ENCODE data around the gene RABGAP1L.
"Not testable (repeated sequence)": the region's sequence is repeated elsewhere in the genome, so short reads cannot be mapped to it uniquely, and the experiment has no call there.

Gene RABGAP1L

DNA sequence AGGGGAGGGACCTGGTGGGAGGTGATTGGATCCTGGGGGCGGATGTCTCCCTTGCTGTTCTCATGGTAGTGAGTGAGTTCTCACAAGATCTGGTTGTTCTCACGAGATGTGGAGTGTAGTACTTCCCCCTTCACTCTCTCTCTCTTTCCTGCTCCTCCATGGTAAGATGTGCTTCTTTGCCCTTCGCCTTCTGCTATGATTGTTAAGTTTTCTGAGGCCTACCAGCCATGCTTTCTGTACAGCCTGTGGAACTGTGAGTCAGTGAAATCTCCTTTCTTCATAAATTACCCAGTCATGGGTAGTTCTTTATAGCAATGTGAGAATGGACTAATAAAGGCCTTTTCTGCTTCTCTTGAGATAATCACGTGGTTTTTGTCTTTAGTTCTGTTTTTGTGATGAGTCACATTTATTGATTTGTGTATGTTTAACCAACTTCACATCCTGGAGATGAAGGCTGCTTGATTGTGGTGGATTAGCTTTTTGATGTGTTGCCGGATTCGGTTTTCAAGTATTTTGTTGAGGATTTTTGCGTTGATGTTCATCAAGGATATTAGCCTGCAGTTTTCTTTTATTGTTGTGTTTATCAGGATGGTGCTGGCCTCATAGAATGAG lies 45.5 kb downstream of the RABGAP1L start:
- DNase-seq: peak; percentile 9

DNA sequence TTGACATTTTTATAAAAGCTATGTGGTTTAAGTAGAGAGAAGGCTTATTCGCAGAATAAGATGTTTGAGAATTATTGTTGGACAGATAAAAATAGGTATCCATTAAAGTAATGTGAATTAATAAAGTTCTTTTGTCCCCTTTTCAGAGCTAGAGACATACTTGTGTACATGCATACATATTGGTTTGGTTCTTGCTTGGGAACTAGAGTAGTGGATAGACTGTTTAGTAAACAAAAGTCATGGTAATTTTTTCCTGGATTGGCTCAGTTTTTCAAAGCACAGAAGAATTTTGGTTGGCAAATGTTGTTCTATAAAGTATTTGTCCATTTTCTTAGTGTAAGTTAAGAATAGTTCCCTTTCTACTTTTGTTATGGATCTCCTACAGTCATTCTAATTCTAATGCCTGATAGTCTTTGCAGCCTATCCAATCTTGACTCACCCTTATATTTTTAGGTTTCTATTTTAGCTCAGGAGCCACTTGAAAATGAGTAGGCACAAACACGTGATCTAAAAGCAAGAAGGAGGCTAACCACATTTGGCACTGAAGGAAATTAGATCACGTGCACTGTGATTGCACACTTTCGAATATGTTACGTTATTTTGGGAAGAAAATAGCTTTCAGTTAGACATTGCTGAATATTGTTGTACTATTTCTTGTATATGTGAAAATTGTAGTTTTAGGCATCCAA lies 47.0 kb downstream of the RABGAP1L start:
- peak; percentile 85 for DNase-seq

DNA sequence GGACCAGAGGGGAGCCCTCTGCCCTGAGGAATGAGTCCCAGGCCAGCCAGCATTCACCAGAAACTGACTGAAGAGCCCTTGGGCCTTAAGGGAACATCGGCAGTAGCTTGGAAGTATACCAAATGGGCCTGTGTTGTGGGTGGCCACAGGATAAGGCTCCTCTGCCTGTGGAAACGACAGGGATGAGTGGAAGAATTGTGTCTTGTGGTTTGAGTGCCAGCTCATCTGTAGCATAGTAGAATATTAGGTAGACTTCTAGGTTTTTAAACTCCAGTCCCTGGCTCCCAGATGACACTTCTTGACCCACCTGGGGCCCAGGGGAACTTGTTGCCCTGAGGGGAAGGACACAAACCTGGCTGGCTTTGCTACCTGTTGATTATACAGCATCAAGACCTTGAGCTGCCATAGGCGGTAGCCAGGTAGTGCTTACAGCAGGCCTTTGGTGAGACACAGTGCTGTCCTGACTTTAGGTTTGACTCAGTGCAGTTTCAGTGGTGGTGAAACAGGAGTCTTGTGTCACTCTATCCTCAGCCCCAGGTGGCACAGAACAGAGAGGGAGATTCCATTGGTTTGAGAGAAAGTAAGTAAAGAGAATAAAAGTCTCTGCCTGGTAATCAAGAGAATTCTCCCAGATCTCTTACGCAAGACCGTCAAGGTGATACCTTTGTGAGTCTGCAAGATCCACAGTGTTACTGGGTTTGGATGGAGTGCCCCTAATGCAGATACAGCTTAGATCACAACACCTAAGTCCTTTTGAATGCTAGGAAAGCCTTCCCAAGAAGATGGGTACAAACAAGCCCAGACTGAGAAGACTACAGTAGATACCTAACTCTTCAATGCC lies 50.2 kb downstream of the RABGAP1L start:
- DNase-seq: no peak

DNA sequence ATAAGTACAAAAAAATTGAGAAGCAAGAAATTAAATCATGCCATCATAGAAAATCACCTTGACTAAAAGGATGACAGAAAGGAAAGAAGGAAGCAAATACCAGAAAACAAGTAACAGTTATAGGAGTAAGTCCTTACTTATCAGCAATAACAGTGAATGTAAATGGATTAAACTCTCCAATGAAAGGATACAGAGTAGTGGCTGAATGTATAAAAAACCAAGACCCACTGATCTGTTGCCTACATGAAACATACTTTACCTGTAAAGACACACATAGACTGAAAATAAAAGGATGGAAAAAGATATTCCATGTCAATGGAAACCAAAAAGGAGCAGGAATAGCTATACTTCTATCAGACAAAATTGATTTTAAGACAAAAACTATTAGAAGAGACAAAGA lies 52.2 kb downstream of the RABGAP1L start:
- DNase-seq: no peak

DNA sequence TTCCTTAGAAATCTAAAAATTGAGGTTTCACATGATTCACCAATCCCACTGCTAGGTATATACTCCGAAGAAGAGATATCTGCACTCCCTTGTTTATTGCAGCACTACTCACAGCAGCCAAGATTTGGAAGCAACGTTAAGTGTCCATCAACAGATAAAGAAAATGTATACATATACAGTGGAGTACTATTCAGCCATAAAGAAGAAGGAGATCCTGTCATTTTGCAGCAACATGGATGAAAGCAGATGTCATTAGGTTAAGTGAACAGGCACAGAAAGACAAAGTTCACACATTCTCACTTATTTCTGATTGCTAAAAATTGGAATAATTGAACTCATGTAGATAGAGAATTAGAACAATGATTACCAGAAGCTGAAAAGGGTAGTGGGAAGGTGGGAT lies 56.4 kb downstream of the RABGAP1L start:
- DNase-seq: no peak

DNA sequence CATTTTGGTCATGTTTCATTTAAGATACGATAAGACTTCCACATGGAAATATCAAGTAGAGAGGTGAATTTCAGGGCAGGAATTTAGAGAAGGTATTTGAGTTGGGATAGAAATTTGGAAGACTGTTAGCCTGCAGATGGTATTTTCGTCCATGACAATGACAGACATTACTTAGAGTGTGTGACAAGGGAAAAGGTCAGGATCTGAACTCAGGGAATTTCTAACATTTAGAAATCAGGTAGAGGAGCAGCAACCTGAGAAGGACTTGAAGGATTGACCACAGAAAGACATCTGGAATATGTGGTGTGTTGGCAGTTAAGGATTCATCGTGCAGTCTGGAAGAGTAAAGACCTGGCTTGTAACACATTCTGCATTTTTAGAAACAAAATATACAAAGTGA lies 57.9 kb downstream of the RABGAP1L start:
- no peak for DNase-seq

DNA sequence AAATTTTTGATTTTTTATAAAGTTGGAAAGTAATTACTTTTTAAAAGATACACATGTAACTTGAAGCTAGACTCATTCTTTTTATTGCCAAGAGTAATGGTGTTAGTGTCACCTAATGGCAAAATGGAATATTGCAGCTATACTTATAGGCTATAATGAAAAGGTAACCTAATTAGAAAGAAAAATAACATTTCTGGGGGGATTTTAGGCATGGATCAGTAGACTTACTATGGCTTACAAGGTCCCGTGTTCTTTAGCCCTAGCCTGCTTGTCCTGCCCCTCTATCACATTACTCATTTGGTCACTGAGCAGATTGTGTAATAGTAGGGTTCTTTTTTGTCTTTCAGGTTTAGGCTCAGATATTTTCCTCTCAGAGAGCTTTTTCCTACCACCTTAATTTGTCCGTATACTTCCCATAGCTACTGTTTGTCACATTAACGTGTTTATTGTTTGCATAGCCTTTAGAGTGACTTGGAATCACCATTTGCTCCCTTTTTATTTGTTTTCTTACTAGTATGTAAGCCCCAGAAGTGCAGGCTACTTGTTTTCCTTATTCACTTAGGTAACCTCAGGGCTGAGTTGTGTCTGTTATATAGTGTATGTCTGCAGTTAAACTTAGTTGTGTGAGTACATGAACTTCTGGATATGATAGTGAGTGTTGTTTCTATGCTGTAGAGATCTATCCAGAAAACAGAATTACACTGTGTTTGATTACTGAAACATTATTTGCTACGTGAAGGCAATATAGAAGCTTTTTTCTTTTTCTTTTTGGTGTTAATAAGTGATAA lies 58.7 kb downstream of the RABGAP1L start:
- DNase-seq: peak; percentile 51

DNA sequence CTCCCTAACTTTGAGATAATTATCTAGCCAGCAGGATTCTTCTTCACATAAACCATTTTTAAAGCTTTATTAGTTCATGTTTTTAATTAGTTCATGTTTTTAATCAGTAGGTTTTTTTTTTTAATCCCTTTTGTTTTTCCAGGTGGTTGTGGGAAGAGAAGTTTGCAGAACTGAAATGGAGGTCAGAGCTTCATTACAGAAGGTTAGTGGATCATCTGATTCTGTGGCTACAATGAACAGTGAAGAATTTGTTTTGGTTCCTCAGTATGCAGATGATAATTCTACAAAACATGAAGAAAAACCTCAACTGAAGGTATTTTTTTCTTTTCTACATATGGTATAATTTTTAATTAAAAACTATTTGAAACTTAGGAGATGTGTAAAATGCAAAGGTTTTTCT lies 59.7 kb downstream of the RABGAP1L start:
- no peak for DNase-seq

DNA sequence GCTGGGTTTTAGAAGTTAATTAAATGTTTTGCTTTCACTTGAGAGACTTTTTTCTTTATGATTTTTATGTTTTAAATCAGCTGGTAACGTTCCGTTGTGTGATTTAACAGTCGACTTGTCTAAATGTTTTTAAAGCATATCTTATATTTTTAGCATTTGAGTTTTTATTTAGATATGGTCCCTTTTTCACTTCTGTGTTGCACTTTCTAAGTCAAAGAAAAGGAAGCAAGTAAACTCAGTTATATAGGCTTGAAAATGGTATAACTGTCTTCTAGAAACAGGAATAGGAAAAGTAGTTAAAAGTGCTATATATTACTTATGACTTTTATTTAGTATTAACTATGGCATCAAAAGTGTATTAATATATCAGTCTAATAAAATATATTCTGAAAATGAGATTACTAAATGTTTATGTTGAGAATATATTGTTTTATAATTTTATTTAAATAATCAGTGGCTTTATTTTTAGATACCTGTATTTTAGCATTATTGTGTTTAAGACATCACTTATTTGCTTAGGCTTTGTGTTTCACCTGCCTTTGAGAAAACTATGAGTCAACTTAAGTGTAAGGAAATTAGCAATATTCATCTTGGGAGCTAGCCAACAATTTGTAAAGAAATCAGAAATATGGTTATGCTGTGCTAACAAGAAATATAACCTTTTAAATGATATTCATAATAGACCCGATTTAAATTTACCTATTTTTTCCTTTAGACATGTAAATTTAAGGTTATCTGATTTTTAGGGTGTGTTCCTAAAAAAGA lies 60.5 kb downstream of the RABGAP1L start:
- DNase-seq: no peak

DNA sequence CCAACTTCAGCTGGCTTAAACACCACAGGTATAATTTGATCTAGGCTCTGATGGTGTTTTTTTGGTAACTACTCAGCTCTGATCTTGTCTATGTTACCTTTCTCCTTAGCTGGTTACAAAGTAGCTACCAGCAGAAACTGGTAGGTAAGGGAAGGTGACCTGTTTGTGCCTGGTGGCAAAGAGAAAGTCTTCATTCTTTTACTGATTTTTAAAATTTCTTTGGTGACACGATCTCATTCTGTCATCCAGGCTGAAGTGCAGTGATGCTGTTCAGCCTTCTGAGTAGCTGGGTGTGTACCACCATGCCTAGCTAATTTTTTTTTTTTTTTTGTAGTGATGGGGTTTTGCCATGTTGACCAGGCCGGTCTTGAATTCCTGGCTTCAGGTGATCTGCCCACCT lies 62.4 kb downstream of the RABGAP1L start:
- DNase-seq: no peak

DNA sequence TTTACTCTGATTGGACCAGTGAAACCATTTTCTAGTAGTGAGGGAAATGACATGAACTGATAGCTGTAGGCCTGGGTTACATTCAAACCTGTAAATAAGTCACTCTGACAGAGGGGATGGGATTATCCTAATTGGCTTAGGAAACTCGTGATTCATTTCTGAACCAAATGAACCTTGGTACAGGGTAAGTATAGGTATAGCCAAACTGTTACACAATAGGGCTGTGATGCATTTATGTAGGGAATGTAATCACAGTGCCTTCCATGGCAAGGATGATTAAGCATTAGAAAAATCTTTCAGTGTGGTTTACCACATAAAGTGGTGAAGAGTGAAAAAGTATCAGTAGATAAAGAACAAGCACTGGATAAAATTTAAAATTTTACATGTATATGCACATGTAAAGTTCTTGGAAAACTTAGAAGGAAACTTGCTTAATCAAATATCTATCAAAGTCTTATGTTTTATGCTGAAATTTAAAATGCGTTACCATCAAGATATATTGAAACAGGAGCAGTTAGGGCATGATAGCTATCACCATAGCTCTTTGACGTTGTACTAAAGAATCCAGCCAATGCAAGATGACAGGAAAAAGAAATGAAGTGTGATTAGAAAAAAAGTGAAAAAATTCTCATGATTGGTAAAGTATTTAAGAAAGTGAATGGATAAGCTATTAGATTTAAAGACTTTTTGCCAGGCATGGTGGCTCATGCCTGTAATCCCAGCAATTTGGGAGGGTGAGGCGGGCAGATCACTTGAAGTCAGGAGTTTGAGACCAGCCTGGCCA lies 63.0 kb downstream of the RABGAP1L start:
- DNase-seq: no peak

DNA sequence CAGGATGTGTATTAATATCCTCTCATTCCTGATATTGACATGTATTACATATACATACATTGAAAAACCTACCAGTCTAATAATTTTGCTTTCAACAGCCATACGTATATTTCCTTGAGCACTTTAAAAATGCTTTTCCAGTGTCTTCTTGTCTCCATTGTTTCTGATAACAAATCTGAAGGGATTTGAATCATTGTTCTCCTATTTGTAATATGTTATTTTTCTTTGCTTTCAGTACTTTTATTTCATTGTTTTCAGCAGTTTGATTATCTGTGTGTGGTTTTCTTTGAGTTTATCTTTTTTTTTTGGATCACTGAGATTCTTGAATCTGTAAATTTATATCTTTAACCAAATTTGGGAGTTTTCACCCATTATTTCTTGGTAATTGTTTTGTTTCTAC lies 65.3 kb downstream of the RABGAP1L start:
- DNase-seq: no peak

DNA sequence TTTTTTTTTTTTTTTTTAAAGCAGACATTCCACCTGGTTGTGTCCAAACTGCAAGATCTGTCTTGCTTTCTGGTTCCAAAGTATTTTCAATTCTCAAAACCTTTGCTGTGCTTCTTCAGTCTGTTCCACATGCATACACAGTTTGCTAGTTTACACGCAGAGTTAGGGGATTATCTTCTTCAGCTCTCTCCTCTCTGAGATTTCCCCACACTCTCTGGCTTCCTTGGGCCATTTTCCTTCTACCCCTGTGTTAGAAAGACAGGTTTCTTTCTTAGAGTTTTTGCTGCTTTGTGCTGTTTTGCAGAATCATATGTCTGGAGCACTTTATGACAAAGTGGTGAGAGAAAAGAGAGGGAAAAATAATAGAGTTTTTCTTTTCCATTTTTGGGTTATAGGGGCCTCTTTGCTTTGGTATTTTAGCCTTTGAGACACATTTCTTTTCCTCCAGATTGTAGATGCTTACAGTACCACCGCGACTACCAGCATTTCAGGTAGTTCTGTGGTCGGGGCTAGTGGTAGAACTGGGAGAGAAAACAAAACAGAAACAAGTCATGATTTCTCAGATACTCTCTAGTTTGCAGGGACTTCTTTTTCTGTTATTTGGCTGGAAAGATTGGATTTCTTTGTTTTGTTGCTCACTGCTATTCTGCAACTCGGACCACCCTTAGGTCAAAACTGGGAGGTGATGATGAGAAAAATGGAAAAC lies 66.3 kb downstream of the RABGAP1L start:
- DNase-seq: no peak

DNA sequence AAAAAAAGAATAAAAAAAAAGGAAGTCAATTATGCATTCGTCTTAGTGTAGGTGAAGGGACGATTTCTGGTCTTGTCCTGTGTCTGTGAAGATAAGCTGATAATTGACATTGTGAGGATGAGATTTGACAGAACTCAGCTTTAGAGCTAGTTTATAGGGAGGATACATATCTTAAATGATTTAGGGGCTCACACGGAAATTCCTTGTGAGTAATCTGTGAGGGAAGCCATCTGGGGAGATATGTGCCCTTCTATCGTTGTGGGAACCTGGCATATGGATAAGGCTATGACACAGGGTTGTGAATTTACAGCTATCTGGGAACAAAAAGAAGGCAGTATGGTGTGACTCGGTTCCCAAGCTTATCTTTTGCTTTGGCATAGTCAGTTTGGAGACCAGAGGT lies 71.1 kb downstream of the RABGAP1L start:
- DNase-seq: no peak

DNA sequence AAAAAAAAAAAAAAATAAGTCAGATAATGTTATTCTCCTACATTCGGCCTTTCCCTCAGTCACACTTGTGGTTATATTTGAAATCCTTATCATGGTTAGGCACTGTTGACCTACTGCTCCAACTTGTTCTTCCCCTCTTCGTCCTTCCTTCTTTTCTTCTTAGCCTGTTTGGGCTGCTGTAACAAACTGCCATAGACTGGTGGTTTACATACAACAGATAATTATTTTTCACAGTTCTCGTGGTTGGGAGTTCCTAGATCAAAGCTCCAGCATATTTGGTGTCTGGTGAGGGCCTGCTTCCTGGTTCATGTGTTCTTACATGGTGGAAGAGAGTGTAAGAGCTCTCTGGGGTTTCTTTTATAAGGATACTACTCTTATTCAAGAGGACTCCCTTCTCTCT lies 73.4 kb downstream of the RABGAP1L start:
- DNase-seq: no peak

DNA sequence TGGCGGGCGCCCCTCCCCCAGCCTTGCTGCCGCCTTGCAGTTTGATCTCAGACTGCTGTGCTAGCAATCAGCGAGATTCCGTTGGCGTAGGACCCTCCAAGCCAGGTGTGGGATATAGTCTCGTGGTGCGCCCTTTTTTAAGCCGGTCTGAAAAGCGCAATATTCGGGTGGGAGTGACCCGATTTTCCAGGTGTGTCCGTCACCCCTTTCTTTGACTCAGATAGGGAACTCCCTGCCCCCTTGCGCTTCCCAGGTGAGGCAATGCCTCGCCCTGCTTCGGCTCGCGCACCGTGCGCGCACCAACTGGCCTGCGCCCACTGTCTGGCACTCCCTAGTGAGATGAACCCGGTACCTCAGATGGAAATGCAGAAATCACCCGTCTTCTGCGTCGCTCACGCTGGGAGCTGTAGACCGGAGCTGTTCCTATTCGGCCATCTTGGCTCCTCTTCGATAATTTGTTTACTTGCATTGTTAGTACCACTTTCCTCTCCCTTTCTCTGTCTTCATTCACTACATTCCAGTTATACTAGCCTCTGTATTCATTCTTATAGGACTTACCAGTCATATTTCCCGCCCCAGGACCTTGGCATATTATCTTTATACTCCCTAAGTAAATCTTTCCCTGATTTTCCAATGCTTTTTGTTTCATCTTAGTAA lies 79.7 kb downstream of the RABGAP1L start:
- not testable (repeated sequence) for DNase-seq

DNA sequence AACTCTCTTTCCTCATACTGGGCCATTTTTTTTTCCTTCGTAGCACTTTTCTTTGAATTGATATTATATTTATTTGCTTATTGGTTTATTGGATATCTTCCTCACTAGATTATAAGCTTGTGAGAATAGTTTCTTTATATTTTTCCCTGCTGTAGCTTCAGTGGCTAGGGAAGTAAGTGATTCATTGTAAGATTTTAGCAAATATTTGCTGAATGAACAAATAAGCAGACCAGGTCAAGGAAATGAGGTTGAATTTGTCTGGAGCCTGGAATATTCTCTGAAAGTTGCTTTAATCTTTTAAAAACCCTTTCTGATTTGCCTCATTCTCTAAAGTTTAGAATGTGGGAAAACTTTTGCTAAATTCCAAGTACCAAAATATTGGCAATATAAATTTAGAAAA lies 80.2 kb downstream of the RABGAP1L start:
- no peak for DNase-seq

DNA sequence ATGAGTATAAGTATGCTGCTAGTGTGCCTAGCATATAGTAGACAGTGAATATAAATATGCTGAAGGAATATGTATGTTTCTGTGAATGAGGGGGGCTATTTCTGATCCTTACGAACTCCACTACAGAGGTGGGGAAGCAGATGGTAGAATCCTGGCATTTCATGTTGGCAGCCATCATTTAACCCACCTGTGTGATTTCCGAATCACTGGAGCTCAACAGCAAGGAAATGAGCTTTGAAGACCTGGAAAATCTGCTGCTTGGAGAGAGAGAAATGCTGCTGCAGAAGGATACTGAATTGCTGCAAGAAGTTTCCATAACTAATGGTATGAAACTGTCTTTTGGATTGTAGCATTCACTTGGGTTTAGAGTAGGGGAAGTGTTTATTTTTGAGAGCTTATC lies 83.5 kb downstream of the RABGAP1L start:
- no peak for DNase-seq

DNA sequence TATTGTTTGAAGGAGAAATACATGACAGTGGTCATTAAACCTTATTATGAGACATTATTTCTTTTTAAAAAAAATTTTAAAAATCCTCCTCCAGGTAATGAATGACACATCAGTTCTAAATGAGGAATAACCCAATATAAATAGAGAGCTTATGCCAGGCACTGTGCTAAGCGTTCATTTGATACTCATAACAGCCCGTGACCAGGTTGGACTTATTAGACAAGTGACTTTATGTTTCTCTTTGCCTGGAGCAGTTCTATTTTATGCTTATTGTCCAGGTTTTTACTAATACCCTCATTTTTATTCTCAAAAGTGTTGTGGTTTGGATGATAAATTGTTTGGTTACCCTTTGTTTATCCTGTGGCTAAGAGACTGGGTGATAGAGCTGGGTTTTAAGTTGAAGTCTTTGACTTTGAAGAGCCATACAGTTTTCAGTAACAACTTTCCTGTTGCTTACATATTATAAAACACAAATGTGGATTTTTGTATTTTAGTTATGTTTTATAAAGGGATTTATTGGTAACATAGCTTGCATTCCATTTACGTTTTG lies 84.2 kb downstream of the RABGAP1L start:
- no peak for DNase-seq

DNA sequence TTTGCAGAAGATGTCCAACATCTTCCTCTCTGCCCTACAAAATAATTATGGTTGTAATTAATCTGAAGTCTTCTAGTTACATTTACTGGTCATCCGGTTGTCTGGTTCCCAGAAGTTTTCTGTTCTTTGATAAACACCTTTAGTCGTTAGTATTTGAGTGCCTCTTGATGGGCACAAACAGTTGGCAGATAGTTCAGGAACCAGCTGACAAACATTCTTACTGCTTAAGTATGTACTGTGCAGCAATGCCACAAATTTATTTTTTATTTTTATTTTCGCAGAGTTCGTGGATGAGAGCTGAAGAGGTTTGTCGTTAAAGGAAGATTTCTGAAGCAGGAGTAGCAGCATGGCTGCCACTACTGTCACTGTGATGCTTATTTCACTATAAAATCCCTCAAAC lies 84.7 kb downstream of the RABGAP1L start:
- no peak for DNase-seq

Data from suppressor macrophage treated with lipopolysaccharide for 4 hours (primary cell).